ENCODE data around the gene CYP4F11.

Gene CYP4F11

DNA sequence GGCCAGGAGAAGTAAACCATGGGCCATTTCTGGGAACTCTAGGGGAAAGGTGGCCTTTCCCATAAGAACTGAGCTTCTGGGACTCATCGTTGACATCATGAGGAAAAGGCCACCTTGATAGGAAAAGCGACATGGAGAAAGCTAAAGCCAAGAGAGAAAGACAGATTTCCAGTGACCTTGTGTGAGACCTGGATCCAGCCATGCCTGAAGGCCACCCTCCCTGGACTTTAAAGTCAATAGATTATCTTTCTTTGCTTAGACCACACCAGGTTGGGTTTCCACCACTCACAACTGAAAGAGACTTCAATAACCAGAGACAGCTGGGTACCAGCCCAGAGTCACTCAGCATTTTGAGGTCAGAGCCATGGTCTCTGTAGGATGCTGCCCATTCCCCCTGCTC is 40.0 kb downstream of the CYP4F11 start:
- no peak for DNase-seq
- no peaks in the 10 kb centered on the region for H3K9me3 ChIP-seq (replicated peaks; ENCODE audit: insufficient read depth, low read length)
- H3K4me2 ChIP-seq (ENCODE audit: low read depth, low read length): no peak overlapping the region

DNA sequence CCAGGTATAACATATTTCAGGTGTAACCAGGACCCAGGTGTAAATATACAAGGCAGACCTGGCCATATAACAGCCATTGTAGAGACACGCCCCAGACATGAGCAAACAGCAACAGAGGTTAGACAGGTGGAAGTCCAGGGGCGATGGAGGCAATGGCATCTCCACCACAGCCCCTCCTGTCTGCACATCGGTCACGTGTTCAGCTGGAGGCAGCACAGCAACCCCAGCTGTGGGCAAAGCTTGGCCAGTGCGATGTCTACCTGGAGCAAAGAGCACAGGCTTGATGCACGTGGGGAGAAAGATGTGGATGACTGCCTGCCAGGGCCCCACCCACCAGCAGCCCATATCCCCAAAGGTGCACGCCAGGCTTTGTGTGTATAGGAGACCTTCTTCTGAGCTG is 40.9 kb downstream of the CYP4F11 start:
- H3F3A ChIP-seq (ENCODE audit: insufficient read depth, low read length): no peaks in the 10 kb centered on the region
- no peaks in the 10 kb centered on the region for H3K4me1 ChIP-seq (ENCODE audit: low read length)
- no peaks in the 10 kb centered on the region for H3K36me3 ChIP-seq (replicated peaks; ENCODE audit: insufficient read depth, low read length)
- H3K27me3 ChIP-seq (replicated peaks; ENCODE audit: insufficient read depth, low read length): peaks cover 60% of the 10 kb centered on the region
- H3K9me3 ChIP-seq (replicated peaks; ENCODE audit: insufficient read depth, low read length): no peaks in the 10 kb centered on the region
- TF ChIP-seq, protein P1, sequence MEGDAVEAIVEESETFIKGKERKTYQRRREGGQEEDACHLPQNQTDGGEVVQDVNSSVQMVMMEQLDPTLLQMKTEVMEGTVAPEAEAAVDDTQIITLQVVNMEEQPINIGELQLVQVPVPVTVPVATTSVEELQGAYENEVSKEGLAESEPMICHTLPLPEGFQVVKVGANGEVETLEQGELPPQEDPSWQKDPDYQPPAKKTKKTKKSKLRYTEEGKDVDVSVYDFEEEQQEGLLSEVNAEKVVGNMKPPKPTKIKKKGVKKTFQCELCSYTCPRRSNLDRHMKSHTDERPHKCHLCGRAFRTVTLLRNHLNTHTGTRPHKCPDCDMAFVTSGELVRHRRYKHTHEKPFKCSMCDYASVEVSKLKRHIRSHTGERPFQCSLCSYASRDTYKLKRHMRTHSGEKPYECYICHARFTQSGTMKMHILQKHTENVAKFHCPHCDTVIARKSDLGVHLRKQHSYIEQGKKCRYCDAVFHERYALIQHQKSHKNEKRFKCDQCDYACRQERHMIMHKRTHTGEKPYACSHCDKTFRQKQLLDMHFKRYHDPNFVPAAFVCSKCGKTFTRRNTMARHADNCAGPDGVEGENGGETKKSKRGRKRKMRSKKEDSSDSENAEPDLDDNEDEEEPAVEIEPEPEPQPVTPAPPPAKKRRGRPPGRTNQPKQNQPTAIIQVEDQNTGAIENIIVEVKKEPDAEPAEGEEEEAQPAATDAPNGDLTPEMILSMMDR (IDR thresholded peaks at IDR 0.05; ENCODE audit: low read length): no peak
- no peak for TF ChIP-seq EZH2phosphoT487 (IDR thresholded peaks at IDR 0.05; ENCODE audit: low read length)
- no peak for TF ChIP-seq EZH2 (optimal IDR thresholded peaks at IDR 0.05; ENCODE audit: low read depth, low read length)
- no peak overlapping the region for H3K4me3 ChIP-seq (ENCODE audit: low read length)
- no peaks in the 10 kb centered on the region for H4K20me1 ChIP-seq (ENCODE audit: insufficient read depth, low read length)
- no peak overlapping the region for H3K4me2 ChIP-seq (ENCODE audit: low read depth, low read length)
- no peaks in the 10 kb centered on the region for H3K9me2 ChIP-seq (replicated peaks; ENCODE audit: insufficient read depth, low read length)
- H2AFZ ChIP-seq (ENCODE audit: low read length): no peak overlapping the region
- H3K27ac ChIP-seq (ENCODE audit: low read length): no peak overlapping the region
- no peaks in the 10 kb centered on the region for H3K79me2 ChIP-seq (ENCODE audit: low read length)
- DNase-seq: no peak
- H3K9ac ChIP-seq (ENCODE audit: low read length): no peak overlapping the region

More for the DNA sequence above, 40.0 kb downstream of the CYP4F11 start:
- no peak overlapping the region for H3K27ac ChIP-seq (ENCODE audit: low read length)
- H3F3A ChIP-seq (ENCODE audit: insufficient read depth, low read length): no peaks in the 10 kb centered on the region
- H3K9me2 ChIP-seq (replicated peaks; ENCODE audit: insufficient read depth, low read length): no peaks in the 10 kb centered on the region
- H3K4me3 ChIP-seq (ENCODE audit: low read length): no peak overlapping the region
- H3K79me2 ChIP-seq (ENCODE audit: low read length): no peaks in the 10 kb centered on the region
- peaks cover 54% of the 10 kb centered on the region for H3K27me3 ChIP-seq (replicated peaks; ENCODE audit: insufficient read depth, low read length)
- H3K9ac ChIP-seq (ENCODE audit: low read length): no peak overlapping the region
- no peaks in the 10 kb centered on the region for H4K20me1 ChIP-seq (ENCODE audit: insufficient read depth, low read length)
- no peaks in the 10 kb centered on the region for H3K36me3 ChIP-seq (replicated peaks; ENCODE audit: insufficient read depth, low read length)
- H3K4me1 ChIP-seq (ENCODE audit: low read length): no peaks in the 10 kb centered on the region
- no peak overlapping the region for H2AFZ ChIP-seq (ENCODE audit: low read length)
- TF ChIP-seq, protein P1 (IDR thresholded peaks at IDR 0.05; ENCODE audit: low read length): no peak

DNA sequence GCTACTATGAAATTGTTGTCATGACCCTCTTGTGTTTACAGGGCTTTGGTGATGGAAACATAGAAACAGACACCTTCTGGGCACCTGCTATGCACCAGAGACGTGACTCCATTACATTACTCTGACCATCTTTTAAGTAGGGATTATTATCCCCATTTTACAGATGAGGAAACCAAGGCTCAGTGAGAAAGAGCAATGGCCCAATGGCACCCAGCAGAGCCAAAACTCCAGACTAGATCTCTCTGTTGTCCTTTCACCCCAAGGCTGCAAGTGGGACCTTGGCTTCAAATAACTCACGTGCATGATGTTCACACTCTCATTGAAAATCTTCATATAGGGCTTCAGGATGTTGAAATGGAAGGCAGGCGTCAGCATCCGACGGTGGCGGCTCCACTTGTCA is 42.3 kb downstream of the CYP4F11 start:
- DNase-seq: no peak
- no peak overlapping the region for H2AFZ ChIP-seq (ENCODE audit: low read length)
- TF ChIP-seq, protein P1 (IDR thresholded peaks at IDR 0.05; ENCODE audit: low read length): no peak
- TF ChIP-seq EZH2 (optimal IDR thresholded peaks at IDR 0.05; ENCODE audit: low read depth, low read length) (no peak), EZH2phosphoT487 (IDR thresholded peaks at IDR 0.05; ENCODE audit: low read length) (no peak)
- no peak overlapping the region for H3K27ac ChIP-seq (ENCODE audit: low read length)
- no peaks in the 10 kb centered on the region for H3K9me3 ChIP-seq (replicated peaks; ENCODE audit: insufficient read depth, low read length)
- no peaks in the 10 kb centered on the region for H3K79me2 ChIP-seq (ENCODE audit: low read length)
- H3K27me3 ChIP-seq (replicated peaks; ENCODE audit: insufficient read depth, low read length): peaks cover 66% of the 10 kb centered on the region
- no peaks in the 10 kb centered on the region for H3K9me2 ChIP-seq (replicated peaks; ENCODE audit: insufficient read depth, low read length)
- no peaks in the 10 kb centered on the region for H3F3A ChIP-seq (ENCODE audit: insufficient read depth, low read length)
- no peaks in the 10 kb centered on the region for H4K20me1 ChIP-seq (ENCODE audit: insufficient read depth, low read length)
- H3K4me2 ChIP-seq (ENCODE audit: low read depth, low read length): no peak overlapping the region
- H3K4me3 ChIP-seq (ENCODE audit: low read length): no peak overlapping the region
- H3K36me3 ChIP-seq (replicated peaks; ENCODE audit: insufficient read depth, low read length): no peaks in the 10 kb centered on the region
- no peaks in the 10 kb centered on the region for H3K4me1 ChIP-seq (ENCODE audit: low read length)
- no peak overlapping the region for H3K9ac ChIP-seq (ENCODE audit: low read length)
